GM18526 (cell line): ENCODE results near the gene ENPP1.

Experiments used
- POLR2A ChIP-seq: IDR thresholded peaks from 3 replicates; pipeline ENCODE4 v1.6.1; 2011; ENCODE audit not compliant: insufficient read length; ENCODE audit errors: extremely low read depth

Gene ENPP1

GRCh38 chr6:131807644-131808459, at the start of gene ENPP1:
Gene ENPP1 (plus strand): TSS chr6:131808020. CDS start chr6:131808036, 16 bp downstream.
- no peak for TF ChIP-seq POLR2A

GRCh38 chr6:131758920-131759319, 48.9 kb upstream of the ENPP1 start:
- TF ChIP-seq POLR2A: no peak

- TF ChIP-seq POLR2A: no peak
Observed at GRCh38 chr6:131761060-131761761, 46.6 kb upstream of the ENPP1 start.

GRCh38 chr6:131761762-131762067, 46.1 kb upstream of the ENPP1 start:
- no peak for TF ChIP-seq POLR2A

- no peak for TF ChIP-seq POLR2A
Observed at GRCh38 chr6:131762984-131763383, 44.8 kb upstream of the ENPP1 start.

GRCh38 chr6:131763749-131764148, 44.1 kb upstream of the ENPP1 start:
- TF ChIP-seq POLR2A: no peak

GRCh38 chr6:131764350-131764749, 43.5 kb upstream of the ENPP1 start:
- no peak for TF ChIP-seq POLR2A

GRCh38 chr6:131765081-131765803, 42.6 kb upstream of the ENPP1 start:
- no peak for TF ChIP-seq POLR2A

GRCh38 chr6:131765804-131766135, 42.0 kb upstream of the ENPP1 start:
- no peak for TF ChIP-seq POLR2A

- no peak for TF ChIP-seq POLR2A
Observed at GRCh38 chr6:131766631-131767030, 41.2 kb upstream of the ENPP1 start.

- TF ChIP-seq POLR2A: no peak
Observed at GRCh38 chr6:131768964-131769363, 38.9 kb upstream of the ENPP1 start.

GRCh38 chr6:131769385-131770141, 38.3 kb upstream of the ENPP1 start:
- no peak for TF ChIP-seq POLR2A

- TF ChIP-seq POLR2A: no peak
Observed at GRCh38 chr6:131770776-131771175, 37.0 kb upstream of the ENPP1 start.

- TF ChIP-seq POLR2A: no peak
Observed at GRCh38 chr6:131773284-131773950, 34.4 kb upstream of the ENPP1 start.

- no peak for TF ChIP-seq POLR2A
Observed at GRCh38 chr6:131775886-131776285, 31.9 kb upstream of the ENPP1 start.

- TF ChIP-seq POLR2A: no peak
Observed at GRCh38 chr6:131776985-131777384, 30.8 kb upstream of the ENPP1 start.
